Activated naive CD4-positive, alpha-beta T cell treated with anti-CD3 and anti-CD28 coated beads, Interleukin-2, amount 10 ng/mL, durations not matched to agents 7 days and 5 days (primary cell): ENCODE results near the gene RC3H1.
"Not testable (repeated sequence)": the region's sequence is repeated elsewhere in the genome, so short reads cannot be mapped to it uniquely, and the experiment has no call there.

Experiments
- CTCF ChIA-PET: fragments of 350-600 bp; sonication (Branson Sonifier 250); formaldehyde crosslinking; loops from one replicate; lab custom pipeline; 2021; ENCODE audit warnings: antibody characterized with exemption; lab: Charles Lee
- DNase-seq: peaks from one replicate; pipeline ENCODE4 v3.0.0-alpha.2; 2020
- H3K27ac Mint-ChIP-seq: one replicate; pipeline ENCODE4 v1.8.0; 2021; ENCODE audit warnings: mild to moderate bottlenecking, moderate library complexity, mixed read lengths
- H3K27me3 Mint-ChIP-seq: one replicate; pipeline ENCODE4 v1.8.0; 2021; ENCODE audit warnings: mild to moderate bottlenecking, mixed read lengths
- H3K36me3 Mint-ChIP-seq: one replicate; pipeline ENCODE4 v1.8.0; 2021; ENCODE audit warnings: mixed read lengths
- H3K4me1 Mint-ChIP-seq: one replicate; pipeline ENCODE4 v1.8.0; 2021; ENCODE audit warnings: mixed read lengths
- H3K4me3 Mint-ChIP-seq: one replicate; pipeline ENCODE4 v1.8.0; 2021; ENCODE audit warnings: mild to moderate bottlenecking, moderate library complexity, mixed read lengths
- H3K9me3 Mint-ChIP-seq: one replicate; pipeline ENCODE4 v1.8.0; 2021; ENCODE audit warnings: mixed read lengths

The RC3H1 gene

GRCh38 chr1:174022080-174022975 is at the start of gene RC3H1:
RC3H1 (minus strand) TSS chr1:174022357; CDS start chr1:173992985, 29,372 bp downstream.
- peaks cover 42% of the 10 kb centered on the region for H3K4me1 Mint-ChIP-seq
- peak within 1 kb of the TSS; percentile 95 for H3K27ac Mint-ChIP-seq

GRCh38 chr1:174070614-174071013 is 48.5 kb upstream of the RC3H1 start:
- Mint-ChIP-seq H3K27ac (no peak overlapping the region), H3K36me3 (no peaks in the 10 kb centered on the region), H3K4me3 (no peak overlapping the region), H3K27me3 (peaks cover 4% of the 10 kb centered on the region), H3K9me3 (no peaks in the 10 kb centered on the region), H3K4me1 (peaks cover 3% of the 10 kb centered on the region)
- DNase-seq = no peak
- CTCF ChIA-PET = no interaction called here

More at GRCh38 chr1:174022080-174022975, at the start of gene RC3H1:
- Mint-ChIP-seq H3K36me3 (peaks cover 26% of the 10 kb centered on the region), H3K27me3 (no peaks in the 10 kb centered on the region), H3K4me3 (peak within 1 kb of the TSS; percentile 90), H3K9me3 (no peaks in the 10 kb centered on the region)
- DNase-seq = peak; percentile 92
- CTCF ChIA-PET = interaction anchor here (1.9 kb wide), 1 partner anchor 51 kb away, joined by 5 read pairs; no protein-coding TSS in a partner anchor

- no peak overlapping the region for H3K27ac Mint-ChIP-seq
- no peaks in the 10 kb centered on the region for H3K9me3 Mint-ChIP-seq
- peaks cover 3% of the 10 kb centered on the region for H3K4me1 Mint-ChIP-seq
- no peak overlapping the region for H3K4me3 Mint-ChIP-seq
- no peak for DNase-seq
- no peaks in the 10 kb centered on the region for H3K36me3 Mint-ChIP-seq
- peaks cover 4% of the 10 kb centered on the region for H3K27me3 Mint-ChIP-seq
- CTCF ChIA-PET = no interaction called here
Observed at GRCh38 chr1:174068000-174068399, 45.8 kb upstream of the RC3H1 start.

GRCh38 chr1:174060090-174060489 is 37.9 kb upstream of the RC3H1 start:
- Mint-ChIP-seq H3K27ac (no peak overlapping the region), H3K4me3 (no peak overlapping the region), H3K9me3 (no peaks in the 10 kb centered on the region), H3K27me3 (peaks cover 10% of the 10 kb centered on the region), H3K4me1 (peaks cover 3% of the 10 kb centered on the region), H3K36me3 (no peaks in the 10 kb centered on the region)
- CTCF ChIA-PET = no interaction called here
- no peak for DNase-seq

- H3K9me3 Mint-ChIP-seq = no peaks in the 10 kb centered on the region
- no peaks in the 10 kb centered on the region for H3K36me3 Mint-ChIP-seq
- peaks cover 3% of the 10 kb centered on the region for H3K4me1 Mint-ChIP-seq
- peaks cover 10% of the 10 kb centered on the region for H3K27me3 Mint-ChIP-seq
- no peak for DNase-seq
- no peak overlapping the region for H3K4me3 Mint-ChIP-seq
- CTCF ChIA-PET = no interaction called here
- no peak overlapping the region for H3K27ac Mint-ChIP-seq
Observed at GRCh38 chr1:174058624-174059023, 36.5 kb upstream of the RC3H1 start.

GRCh38 chr1:174056609-174057008 is 34.5 kb upstream of the RC3H1 start:
- H3K4me3 Mint-ChIP-seq, H3K27ac Mint-ChIP-seq, H3K36me3 Mint-ChIP-seq, CTCF ChIA-PET, DNase-seq, H3K4me1 Mint-ChIP-seq, H3K9me3 Mint-ChIP-seq, H3K27me3 Mint-ChIP-seq: not testable (repeated sequence)

GRCh38 chr1:174055797-174056196 is 33.6 kb upstream of the RC3H1 start:
- DNase-seq, H3K27me3 Mint-ChIP-seq, CTCF ChIA-PET, H3K9me3 Mint-ChIP-seq, H3K4me1 Mint-ChIP-seq, H3K27ac Mint-ChIP-seq, H3K36me3 Mint-ChIP-seq, H3K4me3 Mint-ChIP-seq: not testable (repeated sequence)

GRCh38 chr1:174053826-174054225 is 31.7 kb upstream of the RC3H1 start:
- Mint-ChIP-seq H3K36me3 (no peaks in the 10 kb centered on the region), H3K4me1 (no peaks in the 10 kb centered on the region), H3K27me3 (peaks cover 3% of the 10 kb centered on the region), H3K9me3 (no peaks in the 10 kb centered on the region), H3K27ac (no peak overlapping the region), H3K4me3 (no peak overlapping the region)
- DNase-seq = no peak
- CTCF ChIA-PET = no interaction called here

- H3K4me3 Mint-ChIP-seq = no peak overlapping the region
- CTCF ChIA-PET = interaction anchor here (0.6 kb wide), 1 partner anchor 11 kb away, joined by 3 read pairs; no protein-coding TSS in a partner anchor
- H3K36me3 Mint-ChIP-seq = no peaks in the 10 kb centered on the region
- no peaks in the 10 kb centered on the region for H3K4me1 Mint-ChIP-seq
- no peaks in the 10 kb centered on the region for H3K27me3 Mint-ChIP-seq
- no peak overlapping the region for H3K27ac Mint-ChIP-seq
- no peaks in the 10 kb centered on the region for H3K9me3 Mint-ChIP-seq
- DNase-seq = no peak
Observed at GRCh38 chr1:174052621-174053020, 30.5 kb upstream of the RC3H1 start.

- H3K27me3 Mint-ChIP-seq = no peaks in the 10 kb centered on the region
- H3K4me1 Mint-ChIP-seq = no peaks in the 10 kb centered on the region
- CTCF ChIA-PET = no interaction called here
- no peaks in the 10 kb centered on the region for H3K36me3 Mint-ChIP-seq
- DNase-seq = no peak
- no peak overlapping the region for H3K27ac Mint-ChIP-seq
- H3K4me3 Mint-ChIP-seq = no peak overlapping the region
- no peaks in the 10 kb centered on the region for H3K9me3 Mint-ChIP-seq
Observed at GRCh38 chr1:174051956-174052355, 29.8 kb upstream of the RC3H1 start.

- Mint-ChIP-seq H3K9me3 (no peaks in the 10 kb centered on the region), H3K27me3 (no peaks in the 10 kb centered on the region), H3K4me1 (no peaks in the 10 kb centered on the region), H3K27ac (no peak overlapping the region), H3K4me3 (no peak overlapping the region), H3K36me3 (no peaks in the 10 kb centered on the region)
- DNase-seq = no peak
- CTCF ChIA-PET = no interaction called here
Observed at GRCh38 chr1:174049514-174049913, 27.4 kb upstream of the RC3H1 start.

GRCh38 chr1:174044418-174045222 is 22.5 kb upstream of the RC3H1 start:
- CTCF ChIA-PET = no interaction called here

GRCh38 chr1:174042509-174042908 is 20.4 kb upstream of the RC3H1 start:
- H3K4me1 Mint-ChIP-seq, H3K36me3 Mint-ChIP-seq, H3K9me3 Mint-ChIP-seq, DNase-seq, H3K27ac Mint-ChIP-seq, CTCF ChIA-PET, H3K27me3 Mint-ChIP-seq, H3K4me3 Mint-ChIP-seq: not testable (repeated sequence)

More at GRCh38 chr1:174044418-174045222, 22.5 kb upstream of the RC3H1 start:
- Mint-ChIP-seq H3K4me3 (no peak overlapping the region), H3K4me1 (no peaks in the 10 kb centered on the region), H3K27ac (no peak overlapping the region), H3K27me3 (no peaks in the 10 kb centered on the region), H3K9me3 (no peaks in the 10 kb centered on the region), H3K36me3 (no peaks in the 10 kb centered on the region)
- no peak for DNase-seq

GRCh38 chr1:174041369-174041768 is 19.2 kb upstream of the RC3H1 start:
- no peak overlapping the region for H3K27ac Mint-ChIP-seq
- no peaks in the 10 kb centered on the region for H3K4me1 Mint-ChIP-seq
- H3K4me3 Mint-ChIP-seq = no peak overlapping the region
- H3K36me3 Mint-ChIP-seq = no peaks in the 10 kb centered on the region
- peaks cover 6% of the 10 kb centered on the region for H3K27me3 Mint-ChIP-seq
- DNase-seq = no peak
- no peaks in the 10 kb centered on the region for H3K9me3 Mint-ChIP-seq
- CTCF ChIA-PET = interaction anchor here (0.6 to 0.7 kb wide), 2 partner anchors 11 to 124 kb away, joined by 3 read pairs; no protein-coding TSS in a partner anchor
